ENCODE results near the gene TTL.

The TTL gene

GRCh38 chr2:112584891-112585250 lies 102.9 kb downstream of the TTL start:
- DNase-seq: no peak

- DNase-seq: no peak
Observed at GRCh38 chr2:112585400-112585799, 103.4 kb downstream of the TTL start.

GRCh38 chr2:112585873-112586464 lies 104.0 kb downstream of the TTL start:
- no peak for DNase-seq

- peak; percentile 62 for DNase-seq
Observed at GRCh38 chr2:112588611-112589045, 106.7 kb downstream of the TTL start.

Measured in NCI-H345 (cell line).